Measurements from ENCODE around the gene AKAP12. TPM values are rescaled to one million over a fixed set of nuclear protein-coding genes. Genes with fewer than 3 reads are reported as not detected.

The AKAP12 gene
- polyA plus RNA-seq, 2 of the 4 experiments (the other 2 are of a cell fraction) = 32.1 to 192 TPM

DNA sequence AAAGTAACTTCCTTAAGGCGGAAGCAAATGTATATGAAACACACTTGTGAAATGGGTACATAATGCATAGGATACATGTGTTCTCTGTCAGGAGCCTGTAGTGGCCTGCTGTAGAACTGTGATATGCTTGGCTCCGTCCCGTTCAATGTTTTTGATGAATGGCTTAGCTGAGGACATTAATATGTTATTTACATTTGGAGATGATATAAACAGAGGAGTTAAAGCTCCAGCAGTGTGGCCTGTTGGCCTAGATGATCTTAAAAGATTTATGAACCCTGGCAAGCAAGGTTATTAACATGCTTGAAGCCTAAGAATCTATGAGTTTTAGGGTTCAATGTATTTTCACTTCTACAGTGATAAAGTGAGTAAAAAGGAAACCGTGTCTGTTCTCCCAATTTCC is 59.2 kb downstream of the AKAP12 start:
- ChIA-PET POLR2A (no interaction called here), CTCF (interaction anchor here (0.6 kb wide), 1 partner anchor 108 kb away, joined by 4 read pairs; no protein-coding TSS in a partner anchor)
- no peak for TF ChIP-seq EP300 (IDR thresholded peaks at IDR 0.05)
- TF ChIP-seq, protein P1, sequence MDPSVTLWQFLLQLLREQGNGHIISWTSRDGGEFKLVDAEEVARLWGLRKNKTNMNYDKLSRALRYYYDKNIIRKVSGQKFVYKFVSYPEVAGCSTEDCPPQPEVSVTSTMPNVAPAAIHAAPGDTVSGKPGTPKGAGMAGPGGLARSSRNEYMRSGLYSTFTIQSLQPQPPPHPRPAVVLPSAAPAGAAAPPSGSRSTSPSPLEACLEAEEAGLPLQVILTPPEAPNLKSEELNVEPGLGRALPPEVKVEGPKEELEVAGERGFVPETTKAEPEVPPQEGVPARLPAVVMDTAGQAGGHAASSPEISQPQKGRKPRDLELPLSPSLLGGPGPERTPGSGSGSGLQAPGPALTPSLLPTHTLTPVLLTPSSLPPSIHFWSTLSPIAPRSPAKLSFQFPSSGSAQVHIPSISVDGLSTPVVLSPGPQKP (IDR thresholded peaks at IDR 0.05; ENCODE audit: low read depth, low read length) = no peak
- TF ChIP-seq ZFP36 (IDR thresholded peaks at IDR 0.05; ENCODE audit: borderline replicate concordance, partially characterized antibody) = no peak
- TF ChIP-seq, protein P2, sequence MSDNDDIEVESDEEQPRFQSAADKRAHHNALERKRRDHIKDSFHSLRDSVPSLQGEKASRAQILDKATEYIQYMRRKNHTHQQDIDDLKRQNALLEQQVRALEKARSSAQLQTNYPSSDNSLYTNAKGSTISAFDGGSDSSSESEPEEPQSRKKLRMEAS (IDR thresholded peaks at IDR 0.05) = no peak
- no peak for TF ChIP-seq EHF (CRISPR knock-in tag; IDR thresholded peaks at IDR 0.05)
- no peak overlapping the region; a peak in 1 of 6 replicates for H3K27ac ChIP-seq
- no peak overlapping the region for H3K4me3 ChIP-seq
- no peak; a peak in 1 of 6 replicates for ATAC-seq
- H3K4me2 ChIP-seq = no peak overlapping the region
- DNase-seq (ENCODE audit: low read depth in 1 of 2, low spot score in 1 of 2) = no peak
- no peaks in the 10 kb centered on the region for H3K4me1 ChIP-seq
- no peak for FAIRE-seq
- no peaks in the 10 kb centered on the region for H3K9me3 ChIP-seq
- WGBS (ENCODE audit: missing lambda C conversion rate) = 81% methylated on average over 4 of the region's 4 CpGs

DNA sequence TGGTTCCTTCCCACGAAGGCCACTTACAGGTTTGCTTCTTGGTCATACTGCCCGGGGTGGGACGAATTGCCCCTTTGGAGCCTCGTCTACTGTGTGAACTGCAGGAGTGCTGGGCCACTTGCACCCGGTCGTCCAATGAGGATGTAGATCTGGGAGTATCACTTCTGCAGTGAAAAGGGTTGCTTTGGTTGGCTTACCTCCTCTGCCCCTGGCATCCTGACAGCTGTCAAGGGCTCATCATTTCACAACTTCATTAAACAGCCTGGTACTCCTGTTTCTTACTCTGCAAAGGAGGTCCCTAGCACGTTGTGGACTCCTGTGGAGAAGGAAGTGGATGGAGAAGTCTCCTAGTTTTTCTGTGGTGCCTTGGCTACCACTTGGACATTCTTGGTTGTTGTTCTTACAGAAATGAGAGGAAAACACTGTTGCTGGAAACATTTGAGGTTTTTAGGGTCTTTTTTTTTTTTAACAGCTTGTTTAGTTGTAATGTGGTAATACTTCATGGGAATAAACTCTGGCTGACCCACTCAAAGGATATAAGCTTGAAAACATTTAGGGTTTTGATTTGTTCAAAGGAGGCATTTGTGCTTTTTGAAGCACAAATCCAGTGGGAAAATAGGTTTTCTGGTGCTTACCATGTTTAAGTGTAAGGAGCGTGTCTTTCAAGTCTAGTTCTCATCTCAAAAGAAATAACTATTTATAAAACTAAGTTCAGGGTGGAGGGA is 60.7 kb downstream of the AKAP12 start:
- CTCF ChIA-PET = interaction anchor here (1.7 kb wide), 1 partner anchor 24 kb away, joined by 5 read pairs; no protein-coding TSS in a partner anchor
- 72% methylated on average over 5 of the region's 8 CpGs for WGBS (ENCODE audit: missing lambda C conversion rate)
- FAIRE-seq = no peak
- Histone ChIP-seq H3K4me1 (no peaks in the 10 kb centered on the region), H3K4me3 (no peak overlapping the region), H3K9me3 (no peaks in the 10 kb centered on the region), H3K4me2 (no peak overlapping the region), H3K27ac (no peak overlapping the region)
- ATAC-seq = no peak
- POLR2A ChIA-PET = no interaction called here
- TF ChIP-seq KDM1A (IDR thresholded peaks at IDR 0.05; ENCODE audit: low read depth) (no peak), POLR2A (IDR thresholded peaks at IDR 0.05; ENCODE audit: low read length) (no peak), FOSL2 (IDR thresholded peaks at IDR 0.05) (no peak), FOSL2 (CRISPR knock-in tag; IDR thresholded peaks at IDR 0.05) (no peak), ZC3H11A (IDR thresholded peaks at IDR 0.05) (no peak), ZSCAN20 (CRISPR knock-in tag; IDR thresholded peaks at IDR 0.05) (no peak), POLR2AphosphoS2 (conservative IDR thresholded peaks at IDR 0.05; ENCODE audit: low read length) (no peak), KDM5A (IDR thresholded peaks at IDR 0.05) (no peak), EHF (CRISPR knock-in tag; IDR thresholded peaks at IDR 0.05) (no peak), ZNF302 (CRISPR knock-in tag; IDR thresholded peaks at IDR 0.05) (no peak), CHD4 (IDR thresholded peaks at IDR 0.05; ENCODE audit: borderline replicate concordance) (no peak), CEBPB (IDR thresholded peaks at IDR 0.05) (no peak)
- TF ChIP-seq, protein P3, sequence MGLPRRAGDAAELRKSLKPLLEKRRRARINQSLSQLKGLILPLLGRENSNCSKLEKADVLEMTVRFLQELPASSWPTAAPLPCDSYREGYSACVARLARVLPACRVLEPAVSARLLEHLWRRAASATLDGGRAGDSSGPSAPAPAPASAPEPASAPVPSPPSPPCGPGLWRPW (IDR thresholded peaks at IDR 0.05) = no peak
- TF ChIP-seq, protein P4, sequence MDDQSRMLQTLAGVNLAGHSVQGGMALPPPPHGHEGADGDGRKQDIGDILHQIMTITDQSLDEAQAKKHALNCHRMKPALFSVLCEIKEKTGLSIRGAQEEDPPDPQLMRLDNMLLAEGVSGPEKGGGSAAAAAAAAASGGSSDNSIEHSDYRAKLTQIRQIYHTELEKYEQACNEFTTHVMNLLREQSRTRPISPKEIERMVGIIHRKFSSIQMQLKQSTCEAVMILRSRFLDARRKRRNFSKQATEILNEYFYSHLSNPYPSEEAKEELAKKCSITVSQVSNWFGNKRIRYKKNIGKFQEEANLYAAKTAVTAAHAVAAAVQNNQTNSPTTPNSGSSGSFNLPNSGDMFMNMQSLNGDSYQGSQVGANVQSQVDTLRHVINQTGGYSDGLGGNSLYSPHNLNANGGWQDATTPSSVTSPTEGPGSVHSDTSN (IDR thresholded peaks at IDR 0.05) = no peak
- TF ChIP-seq, protein P5, sequence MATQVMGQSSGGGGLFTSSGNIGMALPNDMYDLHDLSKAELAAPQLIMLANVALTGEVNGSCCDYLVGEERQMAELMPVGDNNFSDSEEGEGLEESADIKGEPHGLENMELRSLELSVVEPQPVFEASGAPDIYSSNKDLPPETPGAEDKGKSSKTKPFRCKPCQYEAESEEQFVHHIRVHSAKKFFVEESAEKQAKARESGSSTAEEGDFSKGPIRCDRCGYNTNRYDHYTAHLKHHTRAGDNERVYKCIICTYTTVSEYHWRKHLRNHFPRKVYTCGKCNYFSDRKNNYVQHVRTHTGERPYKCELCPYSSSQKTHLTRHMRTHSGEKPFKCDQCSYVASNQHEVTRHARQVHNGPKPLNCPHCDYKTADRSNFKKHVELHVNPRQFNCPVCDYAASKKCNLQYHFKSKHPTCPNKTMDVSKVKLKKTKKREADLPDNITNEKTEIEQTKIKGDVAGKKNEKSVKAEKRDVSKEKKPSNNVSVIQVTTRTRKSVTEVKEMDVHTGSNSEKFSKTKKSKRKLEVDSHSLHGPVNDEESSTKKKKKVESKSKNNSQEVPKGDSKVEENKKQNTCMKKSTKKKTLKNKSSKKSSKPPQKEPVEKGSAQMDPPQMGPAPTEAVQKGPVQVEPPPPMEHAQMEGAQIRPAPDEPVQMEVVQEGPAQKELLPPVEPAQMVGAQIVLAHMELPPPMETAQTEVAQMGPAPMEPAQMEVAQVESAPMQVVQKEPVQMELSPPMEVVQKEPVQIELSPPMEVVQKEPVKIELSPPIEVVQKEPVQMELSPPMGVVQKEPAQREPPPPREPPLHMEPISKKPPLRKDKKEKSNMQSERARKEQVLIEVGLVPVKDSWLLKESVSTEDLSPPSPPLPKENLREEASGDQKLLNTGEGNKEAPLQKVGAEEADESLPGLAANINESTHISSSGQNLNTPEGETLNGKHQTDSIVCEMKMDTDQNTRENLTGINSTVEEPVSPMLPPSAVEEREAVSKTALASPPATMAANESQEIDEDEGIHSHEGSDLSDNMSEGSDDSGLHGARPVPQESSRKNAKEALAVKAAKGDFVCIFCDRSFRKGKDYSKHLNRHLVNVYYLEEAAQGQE (IDR thresholded peaks at IDR 0.05) = no peak
- no peak for DNase-seq (ENCODE audit: low read depth in 1 of 2, low spot score in 1 of 2)
